ENCODE data around the gene MITD1. TPM values are rescaled to one million over a fixed set of nuclear protein-coding genes. Genes with fewer than 3 reads are reported as not detected.

MITD1 gene
- 10 to 100 TPM; 17.3 to 41.9 (median 23.3) TPM for total RNA-seq

DNA sequence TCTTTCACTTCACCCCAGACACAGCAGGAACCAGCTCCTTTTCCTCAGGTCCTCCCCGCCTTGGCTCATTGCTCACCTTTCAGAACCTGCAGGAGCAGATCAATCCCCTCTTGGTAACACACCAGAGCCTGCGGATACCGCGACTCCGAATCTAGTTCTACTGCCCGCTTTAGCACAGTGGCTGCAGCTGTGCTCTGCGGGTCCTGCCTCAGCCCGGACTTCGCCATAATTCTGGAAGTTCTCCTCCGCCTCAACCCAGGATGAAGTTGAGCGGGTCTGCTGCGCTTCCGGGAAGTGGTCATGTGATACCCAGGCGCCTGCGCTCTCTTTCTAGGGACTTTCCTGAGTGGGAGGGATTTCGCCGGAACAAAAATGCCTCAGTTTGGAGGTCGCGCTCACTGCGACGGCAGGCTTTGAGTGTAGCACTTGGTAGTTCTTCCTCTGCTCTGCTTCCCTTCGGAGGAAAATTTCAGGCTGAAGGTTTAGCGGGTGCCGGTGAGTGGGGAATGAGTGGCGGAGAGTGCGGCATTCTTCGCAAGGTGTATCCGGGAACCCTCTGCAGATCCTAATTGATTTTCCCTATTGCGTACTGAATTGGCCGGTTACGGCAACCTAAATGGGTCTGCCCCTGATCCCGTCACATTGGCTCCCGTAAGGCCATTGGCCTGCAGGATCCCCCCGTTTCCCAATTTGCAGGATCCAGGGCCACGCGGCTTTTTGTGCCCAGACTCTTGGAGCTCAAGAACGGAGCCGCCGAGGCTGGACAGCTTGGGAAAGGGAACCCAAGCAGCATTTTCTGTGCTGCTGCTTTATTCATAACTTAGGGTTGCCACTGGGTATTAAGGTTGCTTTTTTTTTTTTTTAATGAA lies at the start of gene MITD1, which contains the start of gene MRPL30:
MITD1 (minus strand) TSS at position 304 of the 869 bp plus-strand sequence; CDS start at position 227, 77 bp downstream.
MRPL30 (plus strand) TSS at position 430 of the 869 bp plus-strand sequence. CDS start 5,020 bp downstream, outside the sequence.
- peak in 1 of 4 donors; percentile 79 for TF ChIP-seq EP300 (IDR thresholded peaks at IDR 0.05)
- TF ChIP-seq, protein P1, sequence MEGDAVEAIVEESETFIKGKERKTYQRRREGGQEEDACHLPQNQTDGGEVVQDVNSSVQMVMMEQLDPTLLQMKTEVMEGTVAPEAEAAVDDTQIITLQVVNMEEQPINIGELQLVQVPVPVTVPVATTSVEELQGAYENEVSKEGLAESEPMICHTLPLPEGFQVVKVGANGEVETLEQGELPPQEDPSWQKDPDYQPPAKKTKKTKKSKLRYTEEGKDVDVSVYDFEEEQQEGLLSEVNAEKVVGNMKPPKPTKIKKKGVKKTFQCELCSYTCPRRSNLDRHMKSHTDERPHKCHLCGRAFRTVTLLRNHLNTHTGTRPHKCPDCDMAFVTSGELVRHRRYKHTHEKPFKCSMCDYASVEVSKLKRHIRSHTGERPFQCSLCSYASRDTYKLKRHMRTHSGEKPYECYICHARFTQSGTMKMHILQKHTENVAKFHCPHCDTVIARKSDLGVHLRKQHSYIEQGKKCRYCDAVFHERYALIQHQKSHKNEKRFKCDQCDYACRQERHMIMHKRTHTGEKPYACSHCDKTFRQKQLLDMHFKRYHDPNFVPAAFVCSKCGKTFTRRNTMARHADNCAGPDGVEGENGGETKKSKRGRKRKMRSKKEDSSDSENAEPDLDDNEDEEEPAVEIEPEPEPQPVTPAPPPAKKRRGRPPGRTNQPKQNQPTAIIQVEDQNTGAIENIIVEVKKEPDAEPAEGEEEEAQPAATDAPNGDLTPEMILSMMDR (IDR thresholded peaks at IDR 0.05): peak in 1 of 6 experiments; percentile 25
- peak; percentile 90 to 98 for TF ChIP-seq POLR2AphosphoS5 (IDR thresholded peaks at IDR 0.05)
- TF ChIP-seq POLR2A (IDR thresholded peaks at IDR 0.05): peak in 3 of 4 donors; percentile 66 to 79 (median 75)
- no peaks in the 10 kb centered on the region for H3K36me3 ChIP-seq
- H3K27me3 ChIP-seq: no peaks in the 10 kb centered on the region
- peak within 1 kb of the TSS; percentile 60 to 84 (median 76) for H3K4me3 ChIP-seq
- peak within 1 kb of the TSS; percentile 79 to 89 (median 82) for H3K27ac ChIP-seq
- peaks cover 31 to 40% (median 35%) of the 10 kb centered on the region in 4 donors for H3K4me1 ChIP-seq
- DNase-seq: peak; percentile 46 to 95
- ATAC-seq (ENCODE audit: low FRiP score in 2 of 2): peak; percentile 96 to 98
- WGBS, 2 donors: 0 to 1% methylated on average over 22 to 39 of the region's 39 CpGs
- H3K9me3 ChIP-seq: no peaks in the 10 kb centered on the region

DNA sequence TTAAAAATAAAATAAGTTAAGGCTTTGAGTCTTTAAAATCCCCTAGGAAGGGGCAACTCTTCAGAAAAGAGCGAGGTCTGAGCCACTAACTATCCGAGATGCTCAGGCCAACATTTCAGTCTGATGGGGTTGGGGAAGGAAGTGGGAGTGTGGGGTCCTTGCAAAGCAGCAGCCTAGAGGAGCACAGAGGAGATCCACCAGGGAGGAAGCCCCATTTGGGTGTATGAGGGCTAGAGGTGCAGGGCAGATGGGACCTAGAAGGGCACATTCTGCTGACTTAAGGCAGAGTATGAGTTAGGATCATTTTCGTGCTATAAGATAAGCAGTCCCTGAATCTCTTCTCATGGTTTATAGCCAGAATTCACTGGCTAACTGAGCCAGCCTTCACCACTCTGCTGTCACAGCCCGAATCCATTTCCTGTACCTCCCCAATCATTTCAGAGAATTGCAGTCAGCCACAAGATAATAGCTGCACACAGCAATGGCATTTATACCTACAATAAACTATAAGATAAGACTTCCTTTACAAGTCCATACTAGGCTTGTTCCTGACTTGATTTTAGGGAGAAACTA lies 37.2 kb upstream of the MITD1 start:
- Histone ChIP-seq H3K36me3 (no peaks in the 10 kb centered on the region), H3K4me1 (no peaks in the 10 kb centered on the region), H3K27ac (no peak overlapping the region), H3K27me3 (no peaks in the 10 kb centered on the region), H3K9me3 (no peaks in the 10 kb centered on the region), H3K4me3 (no peak overlapping the region)
- WGBS, 2 donors: 73 to 83% methylated on average over 4 of the region's 4 CpGs
- DNase-seq: no peak
- TF ChIP-seq POLR2AphosphoS5 (IDR thresholded peaks at IDR 0.05) (no peak), POLR2A (IDR thresholded peaks at IDR 0.05) (no peak), EP300 (IDR thresholded peaks at IDR 0.05) (no peak)
- TF ChIP-seq, protein P1 (IDR thresholded peaks at IDR 0.05): no peak
- ATAC-seq (ENCODE audit: low FRiP score in 2 of 2): no peak

DNA sequence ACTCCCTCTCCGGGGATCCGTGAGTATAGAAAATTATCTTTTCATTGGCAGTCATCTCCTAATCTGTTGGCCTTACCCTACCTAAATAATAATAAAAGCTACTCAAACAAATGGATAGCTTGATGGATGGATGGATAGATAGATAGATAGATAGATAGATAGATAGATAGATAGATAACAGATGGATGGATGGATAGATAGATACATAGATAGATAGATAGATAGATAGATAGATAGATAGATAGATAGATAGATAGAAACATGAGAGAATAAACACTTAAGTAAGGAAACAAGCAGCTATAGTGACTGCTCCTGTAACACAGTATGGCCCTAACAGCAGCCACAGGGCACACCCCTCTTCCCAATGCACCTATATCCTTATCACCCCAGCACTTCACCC lies 35.2 kb upstream of the MITD1 start:
- H3K27ac ChIP-seq: no peak overlapping the region
- no peak overlapping the region for H3K4me3 ChIP-seq
- no peak for DNase-seq
- 88 to 98% methylated on average over 2 of the region's 2 CpGs for WGBS, 2 donors
- no peak for ATAC-seq (ENCODE audit: low FRiP score in 2 of 2)
- no peak for TF ChIP-seq POLR2AphosphoS5 (IDR thresholded peaks at IDR 0.05)
- TF ChIP-seq POLR2A (IDR thresholded peaks at IDR 0.05): no peak
- TF ChIP-seq, protein P1 (IDR thresholded peaks at IDR 0.05): no peak
- TF ChIP-seq EP300 (IDR thresholded peaks at IDR 0.05): no peak
- H3K4me1 ChIP-seq: no peaks in the 10 kb centered on the region
- H3K27me3 ChIP-seq: no peaks in the 10 kb centered on the region
- H3K36me3 ChIP-seq: no peaks in the 10 kb centered on the region
- no peaks in the 10 kb centered on the region for H3K9me3 ChIP-seq

DNA sequence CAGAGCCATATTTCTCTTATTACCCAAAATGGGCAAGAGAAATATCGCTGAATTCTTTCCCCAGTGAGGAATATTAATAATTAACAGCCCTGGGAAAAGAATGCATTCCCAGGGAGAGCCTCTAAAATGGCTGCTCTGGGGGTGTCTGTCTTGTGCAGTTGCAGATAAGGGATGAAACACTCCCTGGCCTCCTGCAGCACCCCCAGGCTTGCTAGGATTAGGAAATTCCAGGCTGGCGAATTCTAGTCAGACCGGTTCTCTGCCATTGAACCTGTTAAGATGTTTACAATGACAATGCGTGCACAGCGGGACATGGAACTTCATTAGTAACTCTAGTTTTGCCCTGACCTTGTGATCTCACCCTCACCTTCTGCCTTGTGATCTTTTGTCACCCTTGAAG lies 24.6 kb upstream of the MITD1 start:
- peaks cover 0 to 4% (median 0%) of the 10 kb centered on the region in 4 donors for H3K9me3 ChIP-seq
- WGBS, 2 donors: 71 to 90% methylated on average over 5 of the region's 5 CpGs
- H3K27me3 ChIP-seq: no peaks in the 10 kb centered on the region
- no peaks in the 10 kb centered on the region for H3K36me3 ChIP-seq
- H3K4me1 ChIP-seq: peaks cover 0 to 3% (median 0%) of the 10 kb centered on the region in 4 donors
- H3K4me3 ChIP-seq: no peak overlapping the region
- no peak for DNase-seq
- H3K27ac ChIP-seq: no peak overlapping the region
- TF ChIP-seq POLR2AphosphoS5 (IDR thresholded peaks at IDR 0.05): no peak
- TF ChIP-seq EP300 (IDR thresholded peaks at IDR 0.05): no peak
- no peak for TF ChIP-seq POLR2A (IDR thresholded peaks at IDR 0.05)
- TF ChIP-seq, protein P1 (IDR thresholded peaks at IDR 0.05): no peak
- no peak for ATAC-seq (ENCODE audit: low FRiP score in 2 of 2)

Measured in upper lobe of left lung (tissue), 6 donors.